A549 (cell line): ENCODE data around the gene CITED2.

Experiments
- CEBPB ChIP-seq, 2 experiments: fragments of >200 bp in 1 of 2; sonication (Bioruptor Twin) in 1 of 2; formaldehyde crosslinking in 1 of 2; IDR thresholded peaks; 2 replicates each; pipeline ENCODE4 v1.6.1; 2012 to 2016
- CHD4 ChIP-seq: fragments of 200-600 bp; sonication (generic); IDR thresholded peaks from 2 replicates; pipeline ENCODE4 v1.6.1; 2016; ENCODE audit warnings: antibody characterized with exemption, mild to moderate bottlenecking, borderline replicate concordance
- EP300 ChIP-seq, 2 experiments: fragments of >200 bp; sonication (Bioruptor Twin); formaldehyde crosslinking; IDR thresholded peaks; 2 replicates in 1 of 2; 3 replicates in 1 of 2; pipeline ENCODE4 v1.6.1; 2016 to 2017
- HES2 ChIP-seq: fragments of >200 bp; sonication (Bioruptor Twin); formaldehyde crosslinking; IDR thresholded peaks from 2 replicates; pipeline ENCODE4 v1.6.1; 2016
- POLR2A ChIP-seq: IDR thresholded peaks from 2 replicates; pipeline ENCODE4 v1.6.1; 2012; ENCODE audit warnings: mild to moderate bottlenecking, low read length
- REST ChIP-seq: fragments of 200-600 bp; sonication (generic); IDR thresholded peaks from 2 replicates; pipeline ENCODE4 v1.6.1; 2016; ENCODE audit warnings: antibody characterized with exemption, mild to moderate bottlenecking, moderate library complexity

GRCh38 chr6:139346392-139346791, 28.1 kb downstream of the CITED2 start:
- TF ChIP-seq HES2 = no peak
- TF ChIP-seq EP300 (IDR thresholded peaks at IDR 0.05) = no peak
- TF ChIP-seq POLR2A = no peak
- no peak for TF ChIP-seq CEBPB (IDR thresholded peaks at IDR 0.05)
- no peak for TF ChIP-seq REST
- no peak for TF ChIP-seq CHD4
